Mucosa of descending colon (tissue), 3 donors: ENCODE results near the gene TRMT10C. TPM values are rescaled to one million over a fixed set of nuclear protein-coding genes. Genes with fewer than 3 reads are reported as not detected.

Experiments
- ATAC-seq: fragments of 200-7000 bp; cut with Tn5 transposase; one replicate; pipeline ENCODE4 v1.9.1; 2020; ENCODE audit warnings: mild to moderate bottlenecking, moderate library complexity
- DNase-seq, 3 donors: peaks; one replicate each; pipeline ENCODE4 v3.0.0-alpha.2; 2020
- H3K36me3 ChIP-seq: fragments of 200-600 bp; one replicate; pipeline ENCODE4 v1.8.0; 2021; ENCODE audit warnings: low read depth, mild to moderate bottlenecking
- H3K4me1 ChIP-seq: fragments of 200-600 bp; one replicate; pipeline ENCODE4 v1.8.0; 2021; ENCODE audit warnings: low read depth, mild to moderate bottlenecking
- H3K4me3 ChIP-seq: fragments of 200-600 bp; one replicate; pipeline ENCODE4 v1.8.0; 2021; ENCODE audit warnings: mild to moderate bottlenecking
- H3K9me3 ChIP-seq: fragments of 200-600 bp; one replicate; pipeline ENCODE4 v1.8.0; 2021; ENCODE audit warnings: mild to moderate bottlenecking
- intact Hi-C, 2 donors: fragments of 100-400 bp; cut with DNase I in 1 of 2; cut with micrococcal nuclease in 1 of 2; formaldehyde crosslinking; loops; one replicate each; pipeline versions ENCODE4 v1.11.0 to v1.11.1; 2022; cut with DNase I, micrococcal nuclease
- long read RNA-seq, 2 donors: library from polyadenylated mRNA; unstranded; transcript quantifications; one replicate each; pipeline ENCODE4 v2.0.0, GENCODE V29; 2019 to 2021
- total RNA-seq, 3 donors: library from RNA; stranded (reverse); fragmentation: NEBNext Ultra II Directional in 2 of 3; extraction: Animal tissue kit (Norgen Biotek cat#: 25700) in 2 of 3; gene quantifications; one replicate each; pipeline versions ENCODE4 v1.2.1 to v1.2.4, GENCODE V29; 2021 to 2023
- TF ChIP-seq, protein P1 (sequence below): fragments of 200-600 bp; IDR thresholded peaks from one replicate; pipeline ENCODE4 v1.8.0; 2022; ENCODE audit warnings: antibody characterized with exemption, mild to moderate bottlenecking
- donor health status: DM: no; HTN: no; CAD: no; lungs with moderate emphysema.
- donor health status: DM: no; HTN: no; CAD: no.
- donor health status: DM: no; HTN: yes; CAD: no.

The TRMT10C gene
- 10 to 100 TPM; 14.4 to 17.6 (median 15.7) TPM for total RNA-seq
- long read RNA-seq, donor 1, transcript TRMT10C-201 (2 exons, 1,819 nt), result major isoform, 9 of 9 reads
- long read RNA-seq, donor 1, partial matches to known transcripts, result 0 of 9 reads
- long read RNA-seq, donor 1, other reads (novel, unspliced or antisense), result 0 of 9 reads
- long read RNA-seq, donor 2, transcript TRMT10C-201 (2 exons, 1,819 nt), result major isoform, 13 of 14 reads
- long read RNA-seq, donor 2, partial matches to known transcripts, result 0 of 14 reads
- long read RNA-seq, donor 2, other reads (novel, unspliced or antisense), result 1 of 14 reads

DNA sequence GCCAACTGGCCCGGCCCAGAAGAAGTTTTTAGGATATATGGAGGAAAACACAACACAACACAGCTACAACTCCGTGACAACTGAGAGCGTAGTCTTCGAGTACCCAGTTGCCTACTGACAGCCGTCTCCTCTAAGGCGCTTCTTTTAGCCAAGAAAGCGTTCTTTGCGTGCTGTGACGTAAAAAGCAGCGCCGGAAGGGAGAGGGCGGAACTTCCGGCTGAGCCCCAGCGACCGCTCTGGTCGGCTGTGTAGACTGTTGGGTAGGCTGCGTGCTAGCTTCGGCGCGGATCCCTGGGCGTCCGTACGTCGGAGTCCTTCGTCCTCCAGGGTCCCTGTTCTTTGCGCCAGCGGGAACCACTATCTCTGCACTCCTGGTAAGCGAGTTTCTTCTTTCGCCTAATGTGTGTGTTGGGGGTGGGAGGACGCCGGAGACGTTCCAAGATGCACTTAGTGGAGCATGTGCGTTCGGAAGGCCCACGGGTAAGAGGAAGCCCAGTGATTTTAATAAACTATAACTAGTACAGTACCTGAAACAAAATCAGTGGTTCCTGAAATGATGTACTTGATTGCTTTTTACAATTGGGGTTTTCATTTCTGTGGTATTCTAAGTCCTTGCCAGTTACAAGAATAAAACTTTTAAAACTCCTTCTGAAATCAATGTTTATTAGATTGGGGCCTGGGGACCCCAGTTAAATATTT, at the start of gene TRMT10C:
Gene TRMT10C, plus strand, starts transcription at position 239 of the 699 bp plus-strand sequence. CDS start 2,914 bp downstream, outside the sequence.
- Histone ChIP-seq H3K9me3 (no peaks in the 10 kb centered on the region), H3K4me1 (peaks cover 9% of the 10 kb centered on the region), H3K36me3 (no peaks in the 10 kb centered on the region), H3K4me3 (peak within 1 kb of the TSS; percentile 62)
- TF ChIP-seq, protein P1, sequence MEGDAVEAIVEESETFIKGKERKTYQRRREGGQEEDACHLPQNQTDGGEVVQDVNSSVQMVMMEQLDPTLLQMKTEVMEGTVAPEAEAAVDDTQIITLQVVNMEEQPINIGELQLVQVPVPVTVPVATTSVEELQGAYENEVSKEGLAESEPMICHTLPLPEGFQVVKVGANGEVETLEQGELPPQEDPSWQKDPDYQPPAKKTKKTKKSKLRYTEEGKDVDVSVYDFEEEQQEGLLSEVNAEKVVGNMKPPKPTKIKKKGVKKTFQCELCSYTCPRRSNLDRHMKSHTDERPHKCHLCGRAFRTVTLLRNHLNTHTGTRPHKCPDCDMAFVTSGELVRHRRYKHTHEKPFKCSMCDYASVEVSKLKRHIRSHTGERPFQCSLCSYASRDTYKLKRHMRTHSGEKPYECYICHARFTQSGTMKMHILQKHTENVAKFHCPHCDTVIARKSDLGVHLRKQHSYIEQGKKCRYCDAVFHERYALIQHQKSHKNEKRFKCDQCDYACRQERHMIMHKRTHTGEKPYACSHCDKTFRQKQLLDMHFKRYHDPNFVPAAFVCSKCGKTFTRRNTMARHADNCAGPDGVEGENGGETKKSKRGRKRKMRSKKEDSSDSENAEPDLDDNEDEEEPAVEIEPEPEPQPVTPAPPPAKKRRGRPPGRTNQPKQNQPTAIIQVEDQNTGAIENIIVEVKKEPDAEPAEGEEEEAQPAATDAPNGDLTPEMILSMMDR, result no peak
- intact Hi-C loops, result no loop called here
- peak; percentile 100 for ATAC-seq
- DNase-seq, result peak; percentile 93 to 94 (median 94)

DNA sequence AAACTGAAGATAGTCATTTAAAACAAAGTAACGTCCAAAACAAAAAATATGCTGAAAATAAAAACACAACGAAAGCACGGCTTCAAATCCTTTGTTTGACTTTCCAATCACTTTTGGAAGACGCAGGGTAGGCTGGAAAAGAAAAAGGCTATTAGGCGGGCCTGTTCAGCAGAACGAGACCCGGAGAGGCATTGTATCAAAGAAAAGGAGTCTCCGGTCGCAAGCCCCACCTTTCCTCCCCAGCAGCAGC, 49.3 kb upstream of the TRMT10C start:
- Histone ChIP-seq H3K4me3 (peak overlapping the region; percentile 79), H3K4me1 (peaks cover 8% of the 10 kb centered on the region), H3K9me3 (no peaks in the 10 kb centered on the region), H3K36me3 (no peaks in the 10 kb centered on the region)
- intact Hi-C loops, result no loop called here
- TF ChIP-seq, protein P1, result no peak
- DNase-seq (no peak), ATAC-seq (no peak)

DNA sequence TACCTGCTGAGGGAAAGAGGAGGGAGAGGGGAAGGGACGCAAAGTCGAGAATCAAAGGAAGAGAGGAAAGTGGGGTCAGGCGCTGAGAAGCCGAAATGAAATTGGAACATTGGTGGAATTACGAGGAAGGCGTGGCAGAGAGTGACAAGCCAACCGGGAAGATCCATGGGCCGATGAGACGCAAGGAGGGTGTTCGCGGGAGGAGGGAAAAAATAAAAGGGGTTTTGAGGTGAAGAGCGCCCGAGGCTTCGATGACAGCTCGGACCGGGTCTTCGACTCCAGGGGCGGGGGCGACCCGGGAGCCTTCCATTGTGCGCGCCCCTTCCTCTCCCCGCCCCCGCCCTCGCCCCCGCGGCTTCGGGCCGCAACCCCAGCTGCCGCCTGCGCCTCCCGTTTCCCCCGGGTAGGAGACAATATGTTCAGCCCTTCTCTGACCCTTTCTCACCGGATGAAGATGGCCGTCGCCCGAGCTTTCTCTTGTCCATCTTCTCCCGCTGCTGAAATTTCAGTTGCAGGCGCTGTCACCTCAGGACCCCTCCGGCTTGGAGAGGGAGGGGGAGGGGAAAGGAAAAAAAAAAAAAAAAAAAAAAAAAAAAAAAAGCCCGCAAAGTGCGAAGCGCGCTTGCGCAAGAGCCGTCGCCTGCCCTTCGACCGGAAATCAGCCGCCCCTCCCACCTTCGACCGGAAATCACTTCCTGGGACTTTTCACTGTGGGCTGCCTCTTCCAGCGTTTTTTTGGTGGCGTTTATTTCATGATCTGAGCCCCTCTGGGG, 48.8 kb upstream of the TRMT10C start, which contains the start of gene SENP7:
Gene SENP7, minus strand, starts transcription at position 567 of the 773 bp plus-strand sequence. Its CDS starts 82 bp downstream, at position 485.
- Histone ChIP-seq H3K36me3 (no peaks in the 10 kb centered on the region), H3K4me3 (peak within 1 kb of the TSS; percentile 79), H3K9me3 (no peaks in the 10 kb centered on the region), H3K4me1 (peaks cover 8% of the 10 kb centered on the region)
- TF ChIP-seq, protein P1, result no peak
- ATAC-seq, result peak; percentile 88
- intact Hi-C loops, result no loop called here
- peak; percentile 87 to 92 (median 91) for DNase-seq

DNA sequence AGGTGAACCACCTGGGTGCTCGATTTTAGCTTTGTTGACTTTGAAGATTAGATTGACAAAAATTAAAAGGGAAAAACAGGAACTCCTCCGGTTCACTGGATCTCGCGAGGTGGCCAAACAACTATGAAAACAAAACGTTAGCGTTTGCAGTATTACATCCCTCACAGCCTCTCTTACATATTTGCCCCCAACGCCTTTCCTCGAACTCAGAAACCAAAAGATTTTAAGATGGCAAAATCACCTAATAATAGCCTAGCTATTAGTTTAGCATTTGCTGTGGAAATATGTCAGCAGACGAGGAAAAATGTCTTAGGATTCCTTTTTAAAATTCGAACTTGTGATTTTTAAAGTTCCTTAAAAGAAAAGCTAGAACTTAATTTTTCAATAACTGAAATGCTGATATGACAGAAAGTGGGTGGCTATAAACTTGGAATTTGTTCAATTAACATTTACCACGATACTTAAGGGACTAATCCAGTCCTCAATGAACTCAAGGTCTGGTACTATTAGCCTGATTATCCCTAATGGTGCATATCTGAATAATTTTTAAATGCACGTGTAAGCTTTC, 48.2 kb upstream of the TRMT10C start:
- H3K36me3 ChIP-seq, result no peaks in the 10 kb centered on the region
- intact Hi-C loops, result no loop called here
- DNase-seq (no peak), ATAC-seq (peak; percentile 50)
- H3K4me1 ChIP-seq, result peaks cover 8% of the 10 kb centered on the region
- H3K9me3 ChIP-seq, result no peaks in the 10 kb centered on the region
- peak overlapping the region; percentile 79 for H3K4me3 ChIP-seq
- TF ChIP-seq, protein P1, result no peak

DNA sequence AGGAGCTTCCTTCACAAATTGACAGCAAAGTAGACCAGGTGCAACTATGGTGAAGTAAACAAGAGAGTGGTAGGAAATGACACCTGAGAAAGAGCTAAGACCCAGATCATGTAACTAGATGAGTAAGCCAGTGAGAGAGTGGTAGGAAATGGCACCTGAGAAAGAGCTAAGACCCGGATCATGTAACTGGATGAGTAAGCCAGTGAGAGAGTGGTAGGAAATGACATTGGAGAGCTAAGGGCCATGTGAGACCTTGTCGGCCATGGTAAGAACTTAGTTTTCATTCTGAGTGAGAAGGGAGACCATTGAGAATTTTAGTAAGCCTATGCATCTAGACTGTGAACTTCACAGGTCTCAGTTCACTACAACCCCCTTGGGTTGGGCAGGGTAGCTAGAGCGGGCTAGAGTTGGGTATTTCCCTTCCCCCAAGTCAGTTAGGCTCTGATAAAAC, 43.2 kb upstream of the TRMT10C start:
- DNase-seq (no peak), ATAC-seq (peak; percentile 82)
- intact Hi-C loops, result no loop called here
- Histone ChIP-seq H3K9me3 (no peaks in the 10 kb centered on the region), H3K36me3 (no peaks in the 10 kb centered on the region), H3K4me3 (no peak overlapping the region), H3K4me1 (peaks cover 4% of the 10 kb centered on the region)
- TF ChIP-seq, protein P1, result no peak
